ENCODE measurements around the gene RAB31. TPM values are rescaled to one million over a fixed set of nuclear protein-coding genes. Genes with fewer than 3 reads are reported as not detected.

Gene RAB31
- total RNA-seq, 1 experiment from 2014 or later = 32.9 TPM

DNA sequence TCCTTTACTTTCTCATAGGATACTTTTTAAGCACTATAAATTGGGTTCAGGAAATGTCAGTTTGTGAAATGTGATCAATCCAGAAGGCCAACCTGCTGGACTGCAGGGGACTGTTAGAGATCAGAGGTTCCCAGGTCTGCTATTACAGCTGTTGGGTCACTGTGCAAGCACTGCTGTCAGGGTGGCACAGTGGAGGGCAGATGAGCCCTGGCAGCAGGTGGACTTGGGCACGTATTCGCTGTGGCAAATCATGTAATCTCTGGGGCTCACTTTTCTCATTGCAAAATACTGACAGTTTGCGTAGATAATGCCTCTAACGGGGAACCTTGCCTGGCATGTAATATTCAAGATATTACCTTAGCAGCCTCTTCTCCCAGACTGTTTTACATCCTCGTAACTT is 18.1 kb downstream of the RAB31 start:
- TF ChIP-seq JUN (CRISPR knock-in tag; IDR thresholded peaks at IDR 0.05) = no peak
- DNase-seq (ENCODE audit: low spot score) (no peak), ATAC-seq (no peak)
- H3K27ac Mint-ChIP-seq = no peak overlapping the region
- H3K4me1 Mint-ChIP-seq = peaks cover 17% of the 10 kb centered on the region
- peaks cover 5% of the 10 kb centered on the region for H3K9me3 Mint-ChIP-seq
- peaks cover 11% of the 10 kb centered on the region for H3K36me3 Mint-ChIP-seq
- no peak overlapping the region for H3K4me3 Mint-ChIP-seq
- POLR2A ChIA-PET = no interaction called here
- CTCF ChIA-PET = no interaction called here
- no peaks in the 10 kb centered on the region for H3K27me3 Mint-ChIP-seq (ENCODE audit: low read depth)

DNA sequence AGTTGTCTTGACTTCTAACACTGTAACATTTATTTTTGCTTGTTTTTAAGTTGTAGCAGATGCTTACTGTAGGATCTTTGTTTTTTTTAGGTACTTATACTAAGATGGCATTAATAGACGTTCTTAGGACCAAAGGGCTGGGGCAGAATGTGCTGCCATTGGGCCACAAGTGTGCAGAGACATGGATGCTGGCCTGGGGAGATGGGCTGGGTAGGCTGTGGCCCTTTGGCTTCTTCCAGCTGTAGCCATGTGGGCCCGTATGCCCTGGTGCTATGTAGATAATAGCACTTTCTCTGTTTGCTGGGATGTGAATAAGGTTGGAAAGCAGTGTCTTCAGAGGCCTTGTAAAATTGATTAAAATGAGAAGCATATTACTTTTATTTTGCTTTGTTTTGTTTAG is 18.8 kb downstream of the RAB31 start:
- H3K4me3 Mint-ChIP-seq = no peak overlapping the region
- TF ChIP-seq, protein P1, sequence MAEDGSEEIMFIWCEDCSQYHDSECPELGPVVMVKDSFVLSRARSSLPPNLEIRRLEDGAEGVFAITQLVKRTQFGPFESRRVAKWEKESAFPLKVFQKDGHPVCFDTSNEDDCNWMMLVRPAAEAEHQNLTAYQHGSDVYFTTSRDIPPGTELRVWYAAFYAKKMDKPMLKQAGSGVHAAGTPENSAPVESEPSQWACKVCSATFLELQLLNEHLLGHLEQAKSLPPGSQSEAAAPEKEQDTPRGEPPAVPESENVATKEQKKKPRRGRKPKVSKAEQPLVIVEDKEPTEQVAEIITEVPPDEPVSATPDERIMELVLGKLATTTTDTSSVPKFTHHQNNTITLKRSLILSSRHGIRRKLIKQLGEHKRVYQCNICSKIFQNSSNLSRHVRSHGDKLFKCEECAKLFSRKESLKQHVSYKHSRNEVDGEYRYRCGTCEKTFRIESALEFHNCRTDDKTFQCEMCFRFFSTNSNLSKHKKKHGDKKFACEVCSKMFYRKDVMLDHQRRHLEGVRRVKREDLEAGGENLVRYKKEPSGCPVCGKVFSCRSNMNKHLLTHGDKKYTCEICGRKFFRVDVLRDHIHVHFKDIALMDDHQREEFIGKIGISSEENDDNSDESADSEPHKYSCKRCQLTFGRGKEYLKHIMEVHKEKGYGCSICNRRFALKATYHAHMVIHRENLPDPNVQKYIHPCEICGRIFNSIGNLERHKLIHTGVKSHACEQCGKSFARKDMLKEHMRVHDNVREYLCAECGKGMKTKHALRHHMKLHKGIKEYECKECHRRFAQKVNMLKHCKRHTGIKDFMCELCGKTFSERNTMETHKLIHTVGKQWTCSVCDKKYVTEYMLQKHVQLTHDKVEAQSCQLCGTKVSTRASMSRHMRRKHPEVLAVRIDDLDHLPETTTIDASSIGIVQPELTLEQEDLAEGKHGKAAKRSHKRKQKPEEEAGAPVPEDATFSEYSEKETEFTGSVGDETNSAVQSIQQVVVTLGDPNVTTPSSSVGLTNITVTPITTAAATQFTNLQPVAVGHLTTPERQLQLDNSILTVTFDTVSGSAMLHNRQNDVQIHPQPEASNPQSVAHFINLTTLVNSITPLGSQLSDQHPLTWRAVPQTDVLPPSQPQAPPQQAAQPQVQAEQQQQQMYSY (CRISPR knock-in tag; IDR thresholded peaks at IDR 0.05) = no peak
- TF ChIP-seq, protein P2, sequence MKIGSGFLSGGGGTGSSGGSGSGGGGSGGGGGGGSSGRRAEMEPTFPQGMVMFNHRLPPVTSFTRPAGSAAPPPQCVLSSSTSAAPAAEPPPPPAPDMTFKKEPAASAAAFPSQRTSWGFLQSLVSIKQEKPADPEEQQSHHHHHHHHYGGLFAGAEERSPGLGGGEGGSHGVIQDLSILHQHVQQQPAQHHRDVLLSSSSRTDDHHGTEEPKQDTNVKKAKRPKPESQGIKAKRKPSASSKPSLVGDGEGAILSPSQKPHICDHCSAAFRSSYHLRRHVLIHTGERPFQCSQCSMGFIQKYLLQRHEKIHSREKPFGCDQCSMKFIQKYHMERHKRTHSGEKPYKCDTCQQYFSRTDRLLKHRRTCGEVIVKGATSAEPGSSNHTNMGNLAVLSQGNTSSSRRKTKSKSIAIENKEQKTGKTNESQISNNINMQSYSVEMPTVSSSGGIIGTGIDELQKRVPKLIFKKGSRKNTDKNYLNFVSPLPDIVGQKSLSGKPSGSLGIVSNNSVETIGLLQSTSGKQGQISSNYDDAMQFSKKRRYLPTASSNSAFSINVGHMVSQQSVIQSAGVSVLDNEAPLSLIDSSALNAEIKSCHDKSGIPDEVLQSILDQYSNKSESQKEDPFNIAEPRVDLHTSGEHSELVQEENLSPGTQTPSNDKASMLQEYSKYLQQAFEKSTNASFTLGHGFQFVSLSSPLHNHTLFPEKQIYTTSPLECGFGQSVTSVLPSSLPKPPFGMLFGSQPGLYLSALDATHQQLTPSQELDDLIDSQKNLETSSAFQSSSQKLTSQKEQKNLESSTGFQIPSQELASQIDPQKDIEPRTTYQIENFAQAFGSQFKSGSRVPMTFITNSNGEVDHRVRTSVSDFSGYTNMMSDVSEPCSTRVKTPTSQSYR (CRISPR knock-in tag; IDR thresholded peaks at IDR 0.05) = no peak
- TF ChIP-seq ZNF232 (CRISPR knock-in tag; IDR thresholded peaks at IDR 0.05) = no peak
- no peak for TF ChIP-seq KAT7 (CRISPR knock-in tag; IDR thresholded peaks at IDR 0.05; ENCODE audit: borderline replicate concordance)
- TF ChIP-seq, protein P3, sequence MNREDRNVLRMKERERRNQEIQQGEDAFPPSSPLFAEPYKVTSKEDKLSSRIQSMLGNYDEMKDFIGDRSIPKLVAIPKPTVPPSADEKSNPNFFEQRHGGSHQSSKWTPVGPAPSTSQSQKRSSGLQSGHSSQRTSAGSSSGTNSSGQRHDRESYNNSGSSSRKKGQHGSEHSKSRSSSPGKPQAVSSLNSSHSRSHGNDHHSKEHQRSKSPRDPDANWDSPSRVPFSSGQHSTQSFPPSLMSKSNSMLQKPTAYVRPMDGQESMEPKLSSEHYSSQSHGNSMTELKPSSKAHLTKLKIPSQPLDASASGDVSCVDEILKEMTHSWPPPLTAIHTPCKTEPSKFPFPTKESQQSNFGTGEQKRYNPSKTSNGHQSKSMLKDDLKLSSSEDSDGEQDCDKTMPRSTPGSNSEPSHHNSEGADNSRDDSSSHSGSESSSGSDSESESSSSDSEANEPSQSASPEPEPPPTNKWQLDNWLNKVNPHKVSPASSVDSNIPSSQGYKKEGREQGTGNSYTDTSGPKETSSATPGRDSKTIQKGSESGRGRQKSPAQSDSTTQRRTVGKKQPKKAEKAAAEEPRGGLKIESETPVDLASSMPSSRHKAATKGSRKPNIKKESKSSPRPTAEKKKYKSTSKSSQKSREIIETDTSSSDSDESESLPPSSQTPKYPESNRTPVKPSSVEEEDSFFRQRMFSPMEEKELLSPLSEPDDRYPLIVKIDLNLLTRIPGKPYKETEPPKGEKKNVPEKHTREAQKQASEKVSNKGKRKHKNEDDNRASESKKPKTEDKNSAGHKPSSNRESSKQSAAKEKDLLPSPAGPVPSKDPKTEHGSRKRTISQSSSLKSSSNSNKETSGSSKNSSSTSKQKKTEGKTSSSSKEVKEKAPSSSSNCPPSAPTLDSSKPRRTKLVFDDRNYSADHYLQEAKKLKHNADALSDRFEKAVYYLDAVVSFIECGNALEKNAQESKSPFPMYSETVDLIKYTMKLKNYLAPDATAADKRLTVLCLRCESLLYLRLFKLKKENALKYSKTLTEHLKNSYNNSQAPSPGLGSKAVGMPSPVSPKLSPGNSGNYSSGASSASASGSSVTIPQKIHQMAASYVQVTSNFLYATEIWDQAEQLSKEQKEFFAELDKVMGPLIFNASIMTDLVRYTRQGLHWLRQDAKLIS (CRISPR knock-in tag; IDR thresholded peaks at IDR 0.05; ENCODE audit: borderline replicate concordance) = no peak
- TF ChIP-seq SOX15 (CRISPR knock-in tag; IDR thresholded peaks at IDR 0.05) = no peak
- TF ChIP-seq, protein P4, sequence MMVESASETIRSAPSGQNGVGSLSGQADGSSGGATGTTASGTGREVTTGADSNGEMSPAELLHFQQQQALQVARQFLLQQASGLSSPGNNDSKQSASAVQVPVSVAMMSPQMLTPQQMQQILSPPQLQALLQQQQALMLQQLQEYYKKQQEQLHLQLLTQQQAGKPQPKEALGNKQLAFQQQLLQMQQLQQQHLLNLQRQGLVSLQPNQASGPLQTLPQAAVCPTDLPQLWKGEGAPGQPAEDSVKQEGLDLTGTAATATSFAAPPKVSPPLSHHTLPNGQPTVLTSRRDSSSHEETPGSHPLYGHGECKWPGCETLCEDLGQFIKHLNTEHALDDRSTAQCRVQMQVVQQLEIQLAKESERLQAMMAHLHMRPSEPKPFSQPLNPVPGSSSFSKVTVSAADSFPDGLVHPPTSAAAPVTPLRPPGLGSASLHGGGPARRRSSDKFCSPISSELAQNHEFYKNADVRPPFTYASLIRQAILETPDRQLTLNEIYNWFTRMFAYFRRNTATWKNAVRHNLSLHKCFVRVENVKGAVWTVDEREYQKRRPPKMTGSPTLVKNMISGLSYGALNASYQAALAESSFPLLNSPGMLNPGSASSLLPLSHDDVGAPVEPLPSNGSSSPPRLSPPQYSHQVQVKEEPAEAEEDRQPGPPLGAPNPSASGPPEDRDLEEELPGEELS (CRISPR knock-in tag; IDR thresholded peaks at IDR 0.05) = no peak
- no peak for TF ChIP-seq ZNF423 (CRISPR knock-in tag; IDR thresholded peaks at IDR 0.05)
- TF ChIP-seq E2F1 (CRISPR knock-in tag; IDR thresholded peaks at IDR 0.05) = no peak
- TF ChIP-seq, protein P5, sequence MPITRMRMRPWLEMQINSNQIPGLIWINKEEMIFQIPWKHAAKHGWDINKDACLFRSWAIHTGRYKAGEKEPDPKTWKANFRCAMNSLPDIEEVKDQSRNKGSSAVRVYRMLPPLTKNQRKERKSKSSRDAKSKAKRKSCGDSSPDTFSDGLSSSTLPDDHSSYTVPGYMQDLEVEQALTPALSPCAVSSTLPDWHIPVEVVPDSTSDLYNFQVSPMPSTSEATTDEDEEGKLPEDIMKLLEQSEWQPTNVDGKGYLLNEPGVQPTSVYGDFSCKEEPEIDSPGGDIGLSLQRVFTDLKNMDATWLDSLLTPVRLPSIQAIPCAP (CRISPR knock-in tag; IDR thresholded peaks at IDR 0.05) = no peak
- no peak for TF ChIP-seq JUN (CRISPR knock-in tag; IDR thresholded peaks at IDR 0.05)
- no peak for TF ChIP-seq FOXK1 (CRISPR knock-in tag; IDR thresholded peaks at IDR 0.05)
- no peak for TF ChIP-seq GRHL2 (CRISPR knock-in tag; IDR thresholded peaks at IDR 0.05; ENCODE audit: insufficient replicate concordance, severe bottlenecking)
- TF ChIP-seq CDX4 (CRISPR knock-in tag; IDR thresholded peaks at IDR 0.05; ENCODE audit: borderline replicate concordance) = no peak
- no peak for ATAC-seq
- no peak for DNase-seq (ENCODE audit: low spot score)
- POLR2A ChIA-PET = no interaction called here
- H3K36me3 Mint-ChIP-seq = peaks cover 11% of the 10 kb centered on the region
- H3K4me1 Mint-ChIP-seq = peaks cover 17% of the 10 kb centered on the region
- CTCF ChIA-PET = no interaction called here
- H3K9me3 Mint-ChIP-seq = peaks cover 5% of the 10 kb centered on the region
- H3K27ac Mint-ChIP-seq = no peak overlapping the region
- H3K27me3 Mint-ChIP-seq (ENCODE audit: low read depth) = no peaks in the 10 kb centered on the region

Data from WTC11 (cell line).